ENCODE measurements around the gene PTPRCAP. TPM values are rescaled to one million over a fixed set of nuclear protein-coding genes. Genes with fewer than 3 reads are reported as not detected.
A peak's percentile ranks its signal among the peaks of the same experiment; 100 is the strongest.

The PTPRCAP gene
- total and polyA plus RNA-seq, 10 of the 15 experiments (the other 5 are each of a cell fraction or from before 2014, with no cell fraction given), result 4.7 to 266 (median 125) TPM

DNA sequence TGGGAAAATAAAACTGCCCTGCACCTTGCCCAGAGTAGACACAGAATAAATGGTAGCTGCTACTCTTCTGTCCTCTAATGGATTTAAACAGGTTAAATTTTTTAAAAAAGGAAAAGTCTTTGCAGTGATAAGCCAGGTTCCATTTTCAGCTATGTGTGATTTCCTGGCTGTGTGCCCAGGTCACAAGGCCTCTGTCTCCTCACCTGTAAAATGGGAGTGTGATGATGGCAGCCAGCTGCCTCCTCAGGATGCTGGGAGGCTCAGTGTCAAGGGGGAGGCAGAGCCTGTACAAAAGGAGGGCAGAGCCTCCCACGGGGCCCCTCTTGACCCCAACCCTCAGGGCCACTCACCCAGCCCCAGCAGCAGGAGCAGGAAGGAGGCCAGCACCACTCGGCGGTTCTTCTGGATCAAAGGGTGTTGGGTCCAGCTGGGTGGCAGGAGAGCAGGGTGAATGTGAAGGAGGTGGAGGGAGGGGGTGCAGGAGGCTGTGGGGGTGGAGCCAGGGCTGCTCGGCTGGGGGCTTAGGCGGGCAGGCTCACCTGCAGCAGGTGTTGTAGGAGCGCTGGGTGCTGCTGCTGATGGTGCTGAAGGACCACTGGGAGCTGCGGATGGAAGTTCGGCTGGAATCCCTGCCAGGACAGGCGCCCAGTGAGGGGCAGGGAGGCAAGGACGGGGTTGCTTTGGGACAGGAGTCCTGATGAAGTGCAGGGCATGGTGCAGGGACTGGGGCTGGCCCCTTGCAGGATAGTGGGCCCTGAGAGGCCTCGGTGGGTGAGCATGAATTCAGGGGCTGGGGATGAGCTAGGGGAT lies 29.7 kb upstream of the PTPRCAP start:
- 79% methylated on average over 8 of the region's 11 CpGs for WGBS (ENCODE audit: insufficient coverage, insufficient replicate concordance, low lambda C conversion rate, missing lambda C conversion rate)
- intact Hi-C loops (cut with micrococcal nuclease; ENCODE audit: unreplicated experiment) (no loop called here), in situ Hi-C loops (cut with MboI) (no loop called here)
- Histone ChIP-seq H3K27ac (ENCODE audit: control insufficient read depth, insufficient read depth) (no peak overlapping the region), H2AFZ (ENCODE audit: control insufficient read depth, low read depth, low read length) (no peak overlapping the region), H3K4me2 (ENCODE audit: control insufficient read depth, insufficient read depth) (peak overlapping the region; percentile 98; the same call in 1 of the 2 replicates), H3K79me2 (ENCODE audit: control insufficient read depth, insufficient read depth, low read length) (peaks cover 14% of the 10 kb centered on the region), H3K9me3 (replicated peaks; ENCODE audit: control insufficient read depth, insufficient read depth, low read length) (no peaks in the 10 kb centered on the region), H3K27me3 (replicated peaks in 1 of 2; ENCODE audit: control insufficient read depth in 2 of 2, insufficient read depth in 2 of 2, low read length in 1 of 2) (no peaks in the 10 kb centered on the region), H4K20me1 (ENCODE audit: control insufficient read depth, insufficient read depth) (no peaks in the 10 kb centered on the region), H3K4me1 (ENCODE audit: control insufficient read depth, insufficient read depth, low read length) (peaks cover 37% of the 10 kb centered on the region), H3K36me3 (ENCODE audit: control insufficient read depth in 2 of 2, insufficient read depth in 2 of 2, low read length in 1 of 2) (no peaks in the 10 kb centered on the region; a peak in 1 of 4 replicates), H3K9ac (ENCODE audit: control insufficient read depth, insufficient read depth, low read length) (no peak overlapping the region), H3K4me3 (no peak overlapping the region)
- DNase-seq (ENCODE audit: low read depth, low spot score) (no peak), FAIRE-seq (no peak), ATAC-seq (no peak)
- ChIA-PET RAD21 (ENCODE audit: unreplicated experiment) (interaction anchor here (1.1 to 5.5 kb wide), 12 partner anchors 19 to 121 kb away, joined by 3 to 72 read pairs (median 7); partner anchors contain the start of genes AIP, CDK2AP2, PPP1CA and PTPRCAP), SMC1A (ENCODE audit: uncharacterized antibody, unreplicated experiment) (interaction anchor here (1.2 to 5.2 kb wide), 4 partner anchors 18 to 116 kb away, joined by 4 to 46 read pairs (median 30); partner anchors contain the start of genes AIP, PPP1CA, PTPRCAP and TBC1D10C), POLR2A (interaction anchor here (0.6 to 8.1 kb wide), 11 partner anchors 8 to 317 kb away, joined by 3 to 78 read pairs (median 7); partner anchors contain the start of genes AIP, PPP1CA, PTPRCAP and RAD9A), CTCF (interaction anchor here (0.7 to 5.1 kb wide), 7 partner anchors 13 to 86 kb away, joined by 3 to 36 read pairs (median 4); partner anchors contain the start of genes PITPNM1 and PPP1CA)
- TF ChIP-seq ASH2L (IDR thresholded peaks at IDR 0.05; ENCODE audit: borderline replicate concordance, low read depth) (no peak), SPI1 (IDR thresholded peaks at IDR 0.05; ENCODE audit: borderline replicate concordance, insufficient read depth, low read depth, low read length) (no peak), PML (IDR thresholded peaks at IDR 0.05; ENCODE audit: low read length) (no peak), SMARCA5 (IDR thresholded peaks at IDR 0.05) (0 out of 2 replicates have a peak, but pooled peaks have one; percentile 38), GATAD2B (conservative IDR thresholded peaks at IDR 0.05; ENCODE audit: low read depth) (no peak), TBL1XR1 (IDR thresholded peaks at IDR 0.05; ENCODE audit: low read depth, low read length) (no peak), CHD1 (IDR thresholded peaks at IDR 0.05; ENCODE audit: low read depth, low read length) (no peak), NFYA (IDR thresholded peaks at IDR 0.05; ENCODE audit: borderline replicate concordance, low read depth, low read length) (no peak), POLR2A (IDR thresholded peaks at IDR 0.05; ENCODE audit: low read depth, low read length) (peak; percentile 50)
- TF ChIP-seq, protein P1, sequence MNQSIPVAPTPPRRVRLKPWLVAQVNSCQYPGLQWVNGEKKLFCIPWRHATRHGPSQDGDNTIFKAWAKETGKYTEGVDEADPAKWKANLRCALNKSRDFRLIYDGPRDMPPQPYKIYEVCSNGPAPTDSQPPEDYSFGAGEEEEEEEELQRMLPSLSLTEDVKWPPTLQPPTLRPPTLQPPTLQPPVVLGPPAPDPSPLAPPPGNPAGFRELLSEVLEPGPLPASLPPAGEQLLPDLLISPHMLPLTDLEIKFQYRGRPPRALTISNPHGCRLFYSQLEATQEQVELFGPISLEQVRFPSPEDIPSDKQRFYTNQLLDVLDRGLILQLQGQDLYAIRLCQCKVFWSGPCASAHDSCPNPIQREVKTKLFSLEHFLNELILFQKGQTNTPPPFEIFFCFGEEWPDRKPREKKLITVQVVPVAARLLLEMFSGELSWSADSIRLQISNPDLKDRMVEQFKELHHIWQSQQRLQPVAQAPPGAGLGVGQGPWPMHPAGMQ (IDR thresholded peaks at IDR 0.05; ENCODE audit: borderline replicate concordance), result no peak
- TF ChIP-seq, protein P2, sequence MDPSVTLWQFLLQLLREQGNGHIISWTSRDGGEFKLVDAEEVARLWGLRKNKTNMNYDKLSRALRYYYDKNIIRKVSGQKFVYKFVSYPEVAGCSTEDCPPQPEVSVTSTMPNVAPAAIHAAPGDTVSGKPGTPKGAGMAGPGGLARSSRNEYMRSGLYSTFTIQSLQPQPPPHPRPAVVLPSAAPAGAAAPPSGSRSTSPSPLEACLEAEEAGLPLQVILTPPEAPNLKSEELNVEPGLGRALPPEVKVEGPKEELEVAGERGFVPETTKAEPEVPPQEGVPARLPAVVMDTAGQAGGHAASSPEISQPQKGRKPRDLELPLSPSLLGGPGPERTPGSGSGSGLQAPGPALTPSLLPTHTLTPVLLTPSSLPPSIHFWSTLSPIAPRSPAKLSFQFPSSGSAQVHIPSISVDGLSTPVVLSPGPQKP (IDR thresholded peaks at IDR 0.05; ENCODE audit: low read depth, low read length), result no peak
- TF ChIP-seq, protein P3, sequence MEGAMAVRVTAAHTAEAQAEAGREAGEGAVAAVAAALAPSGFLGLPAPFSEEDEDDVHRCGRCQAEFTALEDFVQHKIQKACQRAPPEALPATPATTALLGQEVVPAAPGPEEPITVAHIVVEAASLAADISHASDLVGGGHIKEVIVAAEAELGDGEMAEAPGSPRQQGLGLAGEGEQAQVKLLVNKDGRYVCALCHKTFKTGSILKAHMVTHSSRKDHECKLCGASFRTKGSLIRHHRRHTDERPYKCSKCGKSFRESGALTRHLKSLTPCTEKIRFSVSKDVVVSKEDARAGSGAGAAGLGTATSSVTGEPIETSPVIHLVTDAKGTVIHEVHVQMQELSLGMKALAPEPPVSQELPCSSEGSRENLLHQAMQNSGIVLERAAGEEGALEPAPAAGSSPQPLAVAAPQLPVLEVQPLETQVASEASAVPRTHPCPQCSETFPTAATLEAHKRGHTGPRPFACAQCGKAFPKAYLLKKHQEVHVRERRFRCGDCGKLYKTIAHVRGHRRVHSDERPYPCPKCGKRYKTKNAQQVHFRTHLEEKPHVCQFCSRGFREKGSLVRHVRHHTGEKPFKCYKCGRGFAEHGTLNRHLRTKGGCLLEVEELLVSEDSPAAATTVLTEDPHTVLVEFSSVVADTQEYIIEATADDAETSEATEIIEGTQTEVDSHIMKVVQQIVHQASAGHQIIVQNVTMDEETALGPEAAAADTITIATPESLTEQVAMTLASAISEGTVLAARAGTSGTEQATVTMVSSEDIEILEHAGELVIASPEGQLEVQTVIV (IDR thresholded peaks at IDR 0.05; ENCODE audit: borderline replicate concordance, partially characterized antibody), result no peak
- TSS peak; percentile 50 for BruUV-seq (replicated peaks)

Data from GM12878 (cell line).